Keratinocyte (primary cell): ENCODE data around the gene ADAMTS2. TPM values are rescaled to one million over a fixed set of nuclear protein-coding genes. Genes with fewer than 3 reads are reported as not detected.
"Not testable (repeated sequence)": the region's sequence is repeated elsewhere in the genome, so short reads cannot be mapped to it uniquely, and the experiment has no call there.

ENCODE experiments used
- DNase-seq: peaks from one replicate; pipeline ENCODE4 v3.0.0-alpha.2; 2011; ENCODE audit warnings: low read depth, missing footprints, low spot score
- FAIRE-seq: peaks from 2 replicates; lab custom pipeline; 2011; peaks lifted over from hg19 to GRCh38; lab: Jason Lieb, UNC
- H2AFZ ChIP-seq: 2 replicates; pipeline ENCODE4 v1.6.0; 2012; ENCODE audit warnings: low read length, control low read depth, inconsistent platforms; ENCODE audit not compliant: control insufficient read depth
- H3K27ac ChIP-seq: 2 replicates; pipeline ENCODE4 v1.5.1; 2011; ENCODE audit warnings: low read length; ENCODE audit not compliant: control insufficient read depth, insufficient read depth
- H3K27me3 ChIP-seq: 3 replicates; pipeline ENCODE4 v1.6.0; 2011; ENCODE audit warnings: low read length; ENCODE audit not compliant: control insufficient read depth, insufficient read depth; ENCODE audit errors: extremely low read depth
- H3K36me3 ChIP-seq, 2 experiments: 2 replicates in 1 of 2; 3 replicates in 1 of 2; pipeline ENCODE4 v1.5.1; 2011; ENCODE audit warnings: low read length in 2 of 2, mild to moderate bottlenecking in 1 of 2; ENCODE audit not compliant: control insufficient read depth in 2 of 2, insufficient read depth in 2 of 2; ENCODE audit errors: extremely low read depth in 1 of 2
- H3K4me1 ChIP-seq: 3 replicates; pipeline ENCODE4 v1.5.1; 2011; ENCODE audit warnings: low read length; ENCODE audit not compliant: control insufficient read depth, insufficient read depth; ENCODE audit errors: extremely low read depth
- H3K4me2 ChIP-seq: 3 replicates; pipeline ENCODE4 v1.6.0; 2011; ENCODE audit warnings: low read depth, low read length; ENCODE audit not compliant: control insufficient read depth, insufficient read depth; ENCODE audit errors: extremely low read depth
- H3K4me3 ChIP-seq, 3 experiments: fragments of 200-600 bp in 1 of 3; sonication (generic) in 1 of 3; 2 replicates in 2 of 3; 3 replicates in 1 of 3; pipeline ENCODE4 v1.5.1; 2011 to 2016; ENCODE audit warnings: low read length in 3 of 3, mild to moderate bottlenecking in 3 of 3, control low read depth in 2 of 3, inconsistent platforms in 1 of 3, low read depth in 1 of 3, mixed read lengths in 1 of 3, mixed run types in 1 of 3, moderate library complexity in 1 of 3; ENCODE audit not compliant: control insufficient read depth in 2 of 3, insufficient read depth in 2 of 3; ENCODE audit errors: extremely low read depth in 1 of 3
- H3K79me2 ChIP-seq: 2 replicates; pipeline ENCODE4 v1.6.0; 2012; ENCODE audit warnings: low read length; ENCODE audit not compliant: control insufficient read depth, insufficient read depth
- H3K9ac ChIP-seq: 3 replicates; pipeline ENCODE4 v1.6.0; 2011; ENCODE audit warnings: low read length; ENCODE audit not compliant: control insufficient read depth, insufficient read depth; ENCODE audit errors: extremely low read depth
- H3K9me1 ChIP-seq: 3 replicates; pipeline ENCODE4 v1.6.0; 2011; ENCODE audit warnings: low read length; ENCODE audit not compliant: control insufficient read depth, insufficient read depth; ENCODE audit errors: extremely low read depth
- H3K9me3 ChIP-seq: 2 replicates; pipeline ENCODE4 v1.5.1; 2012; ENCODE audit warnings: low read depth, low read length; ENCODE audit not compliant: control insufficient read depth
- H4K20me1 ChIP-seq: 3 replicates; pipeline ENCODE4 v1.6.0; 2011; ENCODE audit warnings: low read length; ENCODE audit not compliant: control insufficient read depth, insufficient read depth; ENCODE audit errors: extremely low read depth
- CTCF ChIP-seq, 3 experiments: IDR thresholded peaks in 1 of 3; conservative IDR thresholded peaks in 1 of 3; optimal IDR thresholded peaks in 1 of 3; 2 replicates in 2 of 3; 3 replicates in 1 of 3; pipeline versions ENCODE3 to v1.5.1; 2011; ENCODE audit warnings: low read length in 3 of 3, mild to moderate bottlenecking in 3 of 3, moderate library complexity in 2 of 3, control low read depth in 1 of 3, inconsistent platforms in 1 of 3; ENCODE audit not compliant: insufficient read depth in 2 of 3; ENCODE audit errors: extremely low read depth in 1 of 3
- EZH2 ChIP-seq: IDR thresholded peaks from one replicate; pipeline ENCODE4 v1.6.1; 2012; ENCODE audit warnings: inconsistent platforms, mild to moderate bottlenecking, low read length, moderate library complexity
- dilution Hi-C: fragments of 300-500 bp; cut with MboI; formaldehyde crosslinking; loops from one replicate; pipeline ENCODE4 v1.7.0; 2020; ENCODE audit warnings: low sequenced_read_pairs; ENCODE audit not compliant: extremely low pct_ligation_motif_present
- polyA plus RNA-seq, 5 experiments: library from polyadenylated mRNA; depleted of rRNA in 3 of 5; stranded (reverse) in 3 of 5; stranded (forward) in 1 of 5; unstranded in 1 of 5; fragments of >200 nt; gene quantifications; 1 replicate in 1 of 5; 2 replicates in 3 of 5; 3 replicates in 1 of 5; pipeline versions ENCODE4 v1.2.1 to v1.2.3, GENCODE V29; 2011 to 2012; ENCODE audit warnings: missing spikeins in 2 of 5, low read depth in 1 of 5, low replicate concordance in 1 of 5

Gene ADAMTS2
- polyA plus RNA-seq, 1 donor (not counting 4 experiments of a cell fraction or from before 2014, with no cell fraction given), result not detected

GRCh38 chr5:179284751-179285631 lies 60.3 kb downstream of the ADAMTS2 start:
- dilution Hi-C loops, result no loop called here
- no peaks in the 10 kb centered on the region for H4K20me1 ChIP-seq
- no peaks in the 10 kb centered on the region for H3K4me1 ChIP-seq
- TF ChIP-seq EZH2 (no peak), CTCF (optimal IDR thresholded peaks at IDR 0.05 in 1 of 3, IDR thresholded peaks at IDR 0.05 in 1 of 3, conservative IDR thresholded peaks at IDR 0.05 in 1 of 3; ENCODE audit: extremely low read depth in 1 of 3, insufficient read depth in 2 of 3, low read length in 3 of 3) (no peak)
- H3K27ac ChIP-seq, result no peak overlapping the region
- no peak overlapping the region for H3K4me2 ChIP-seq
- H3K9me3 ChIP-seq, result peaks cover 12% of the 10 kb centered on the region
- H3K27me3 ChIP-seq, result no peaks in the 10 kb centered on the region
- H3K36me3 ChIP-seq, result no peaks in the 10 kb centered on the region
- H3K4me3 ChIP-seq, result no peak overlapping the region
- no peaks in the 10 kb centered on the region for H3K79me2 ChIP-seq
- H2AFZ ChIP-seq, result no peak overlapping the region
- H3K9ac ChIP-seq, result no peak overlapping the region
- no peaks in the 10 kb centered on the region for H3K9me1 ChIP-seq
- FAIRE-seq, result no peak
- no peak for DNase-seq

- DNase-seq, H3K9me1 ChIP-seq, H3K79me2 ChIP-seq, H3K4me2 ChIP-seq, H3K36me3 ChIP-seq, H3K27ac ChIP-seq, H4K20me1 ChIP-seq, H2AFZ ChIP-seq, dilution Hi-C loops, H3K9ac ChIP-seq, FAIRE-seq, H3K4me3 ChIP-seq, H3K4me1 ChIP-seq, H3K27me3 ChIP-seq: not testable (repeated sequence)
- peaks cover 10% of the 10 kb centered on the region for H3K9me3 ChIP-seq
These were observed 61.4 kb downstream of the ADAMTS2 start for GRCh38 chr5:179283908-179284307.
